Activated T-cell treated with anti-CD3 and anti-CD28 coated beads, Interleukin-2, amount 50 U/mL, for 1 hour (primary cell): ENCODE measurements around the gene OMP.

ENCODE experiments used
- DNase-seq: peaks from one replicate; pipeline ENCODE4 v3.0.0-alpha.2; 2020

The OMP gene

DNA sequence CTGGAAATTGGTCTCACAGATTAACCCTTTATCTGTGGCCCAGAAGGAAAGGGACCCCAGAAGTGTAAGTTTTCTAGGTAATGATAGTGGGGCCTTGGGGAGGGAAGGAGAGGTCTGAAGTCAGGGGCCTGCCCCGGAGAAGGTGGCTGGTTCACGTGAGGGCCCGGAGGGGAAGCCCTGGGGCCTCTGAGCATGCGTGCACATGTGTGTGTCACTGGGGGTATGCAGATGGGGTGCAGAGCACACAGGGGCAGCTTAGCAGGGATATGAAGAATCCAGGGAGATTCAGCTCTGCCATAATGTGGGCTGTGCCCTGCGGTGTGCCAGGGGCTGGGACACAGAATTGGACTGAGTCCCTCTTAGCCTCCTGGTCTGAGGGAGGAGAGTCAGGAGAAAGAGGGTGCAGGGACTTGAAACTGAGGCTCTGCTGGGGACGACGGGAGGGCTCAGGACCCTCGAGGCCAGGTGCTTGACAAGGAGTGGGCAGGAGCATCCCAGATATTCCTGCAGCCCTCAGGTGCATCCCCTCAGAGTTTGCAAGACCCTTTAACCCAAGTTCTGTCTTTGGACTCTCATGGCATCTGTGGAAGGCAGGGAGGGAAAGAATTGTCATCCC, 40.9 kb downstream of the OMP start:
- DNase-seq = no peak

GRCh38 chr11:77144196-77144856, 41.7 kb downstream of the OMP start:
- DNase-seq = no peak

- no peak for DNase-seq
Observed at GRCh38 chr11:77144857-77145428, 42.3 kb downstream of the OMP start.

GRCh38 chr11:77146261-77147035, 43.8 kb downstream of the OMP start:
- DNase-seq = no peak

DNA sequence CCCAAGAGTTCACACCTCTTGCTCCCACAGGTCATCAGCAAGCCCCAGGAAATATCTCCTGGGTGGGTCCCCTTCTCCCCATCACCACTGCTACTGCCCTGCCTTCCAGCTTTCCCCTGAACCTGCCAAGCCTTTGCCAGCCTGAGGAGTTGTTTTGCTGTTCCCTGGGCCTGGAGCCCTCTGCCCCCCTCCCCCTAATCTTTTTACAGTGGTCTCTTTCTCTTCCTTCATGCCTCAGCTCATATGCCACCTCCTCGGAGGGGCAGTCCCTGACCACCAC, 44.3 kb downstream of the OMP start:
- DNase-seq = no peak

DNA sequence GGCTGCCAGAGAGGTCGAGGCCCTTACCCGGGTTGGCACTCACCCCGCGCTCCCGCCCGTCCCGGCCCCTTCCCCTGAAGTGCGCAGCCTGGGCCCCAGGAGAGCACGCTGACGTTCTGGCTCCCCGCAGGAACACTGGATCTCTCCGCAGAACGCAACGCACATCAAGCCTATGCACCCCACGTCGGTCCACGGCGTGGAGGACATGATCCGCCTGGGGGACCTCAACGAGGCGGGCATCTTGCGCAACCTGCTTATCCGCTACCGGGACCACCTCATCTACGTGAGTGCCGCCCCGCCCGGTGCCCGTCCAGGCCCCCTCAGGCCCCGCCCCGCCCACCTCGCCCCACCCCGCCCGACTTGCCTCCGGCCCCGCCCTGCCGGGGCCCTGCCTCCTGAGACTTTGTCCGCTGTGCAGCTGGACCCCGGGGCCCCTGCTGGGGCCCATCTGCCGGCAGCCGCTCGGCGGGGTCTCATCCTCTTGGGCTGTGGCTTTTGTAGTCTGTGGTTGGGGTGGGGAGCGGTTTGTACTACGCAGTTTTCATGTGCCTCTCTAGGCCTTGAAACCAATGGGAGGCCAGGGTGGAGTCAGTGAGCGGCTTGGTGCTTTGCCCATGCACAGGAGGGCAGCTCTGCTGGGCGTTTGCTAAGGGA, 45.2 kb downstream of the OMP start:
- peak; percentile 50 for DNase-seq

DNA sequence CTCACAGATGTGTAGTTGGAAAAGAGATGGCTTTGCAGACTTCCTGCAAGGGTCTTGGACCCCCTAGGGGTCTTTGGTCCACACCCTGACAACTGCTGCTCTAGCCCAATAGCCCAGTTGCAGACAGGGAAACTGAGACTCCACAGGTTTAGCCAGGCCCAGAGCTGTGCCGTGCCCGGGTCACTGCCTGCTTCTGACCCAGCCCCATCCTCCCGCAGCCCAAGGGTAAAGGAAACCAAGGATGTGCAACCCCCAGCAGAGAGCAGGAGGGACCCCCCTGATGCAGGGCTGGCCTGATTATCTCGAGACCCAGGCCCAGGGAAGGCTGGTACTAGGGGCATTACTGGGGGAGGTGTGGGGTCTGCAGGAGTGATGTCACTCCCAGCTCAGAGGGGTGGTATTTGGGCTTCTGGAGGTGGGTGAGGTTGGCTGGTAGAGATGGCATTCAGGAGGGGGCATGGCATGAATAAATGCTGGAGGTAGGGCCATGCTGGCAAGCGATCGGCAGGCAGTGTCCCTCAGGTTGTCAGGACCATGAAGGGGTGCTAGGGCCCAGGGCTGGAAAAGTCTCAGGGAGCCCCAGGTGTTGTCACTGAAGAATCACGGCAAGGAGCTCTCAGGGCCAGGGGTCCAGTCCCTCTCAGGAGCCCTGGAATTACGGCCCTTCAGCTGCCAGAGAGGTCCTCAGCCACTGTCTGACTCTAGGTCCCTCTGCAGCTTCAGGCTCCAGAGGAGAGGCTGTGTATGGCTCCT, 46.5 kb downstream of the OMP start:
- no peak for DNase-seq

DNA sequence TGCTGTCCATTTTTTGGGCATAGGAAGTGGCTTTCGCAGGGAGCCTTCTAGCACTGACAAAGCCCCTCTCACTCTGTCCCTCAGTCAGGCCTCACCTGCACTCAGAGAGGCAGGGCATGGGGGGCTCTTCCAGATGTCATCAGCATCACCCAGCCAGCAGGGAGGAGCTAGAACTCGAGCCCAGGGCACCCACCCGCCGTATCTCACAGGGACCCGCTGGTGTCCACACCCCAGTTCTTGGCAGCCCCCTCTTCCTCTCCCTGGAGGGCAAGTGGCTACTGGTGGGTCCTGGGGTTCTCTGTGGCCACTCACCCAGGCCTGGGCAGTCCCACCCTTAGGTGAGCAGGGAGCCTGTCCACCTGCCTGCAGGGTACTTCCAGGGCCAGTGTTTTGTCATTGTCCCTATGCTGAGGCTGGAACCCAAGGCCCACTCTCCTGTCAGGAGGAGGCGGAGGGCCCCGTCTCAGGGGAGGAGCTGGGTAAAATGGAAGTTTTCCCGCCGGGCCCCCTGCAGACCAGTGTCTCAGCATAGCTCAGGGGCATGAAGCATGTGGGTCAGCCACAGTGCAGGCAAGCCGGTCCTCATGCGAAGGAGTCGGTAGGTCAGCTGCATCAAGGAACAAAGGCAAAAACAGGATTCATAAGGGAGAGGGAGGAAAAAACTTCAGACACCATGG, 47.2 kb downstream of the OMP start:
- no peak for DNase-seq

DNA sequence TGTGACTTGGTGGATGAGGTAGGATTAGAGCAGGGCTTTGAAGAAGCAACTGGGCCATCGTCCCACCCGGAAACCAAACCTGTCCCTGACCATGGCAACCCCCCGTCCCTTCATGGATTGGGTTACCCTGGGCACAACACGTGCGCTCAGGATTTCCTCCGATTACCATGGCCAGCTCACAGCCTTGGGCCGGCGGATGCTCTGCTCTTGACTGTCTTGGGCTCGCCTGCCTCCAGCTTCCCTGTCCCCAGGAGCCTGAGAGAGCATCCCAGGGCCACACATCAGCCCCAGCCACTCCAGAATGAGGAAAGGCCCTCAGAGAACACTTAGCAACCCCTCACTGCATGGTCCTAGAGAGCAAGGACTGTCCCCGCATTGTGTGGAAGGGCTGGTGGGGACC, 48.2 kb downstream of the OMP start:
- no peak for DNase-seq

DNA sequence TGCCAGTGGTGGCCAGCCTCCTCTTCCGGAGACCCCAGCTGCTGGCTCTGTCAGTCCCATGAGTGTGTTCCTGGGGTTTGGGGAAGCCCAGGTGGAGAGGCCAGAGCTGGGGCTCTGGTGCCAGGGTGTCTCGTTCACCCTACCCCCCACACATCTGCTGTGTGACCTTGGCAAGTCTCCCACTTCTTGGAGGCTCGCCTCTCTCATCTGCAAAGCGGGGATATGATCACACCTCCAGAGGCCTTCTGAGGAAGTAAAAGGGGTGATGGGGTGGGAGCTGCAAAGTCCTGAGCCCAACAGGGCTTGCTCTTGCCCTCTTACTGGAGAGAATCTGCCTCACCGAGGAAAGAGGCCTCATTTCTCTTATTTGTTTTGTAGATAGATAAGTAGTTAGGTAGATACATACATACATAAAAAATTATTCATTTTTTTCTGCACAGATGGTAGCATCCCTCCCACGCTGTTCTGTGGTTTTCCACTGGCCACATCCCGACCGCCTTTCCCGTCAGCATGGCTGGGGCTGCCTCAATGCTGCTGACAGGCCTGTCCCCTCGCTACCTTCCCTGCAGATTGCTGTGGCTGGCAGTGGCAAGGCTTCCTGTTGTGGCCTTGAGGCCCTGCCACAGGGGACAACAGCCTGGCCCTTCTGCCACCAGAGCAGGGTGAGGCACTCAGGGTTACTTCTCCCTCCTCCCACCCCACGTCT, 49.3 kb downstream of the OMP start:
- DNase-seq = peak; percentile 39

- no peak for DNase-seq
Observed at GRCh38 chr11:77152846-77153245, 50.2 kb downstream of the OMP start.
